Measurements from ENCODE around the gene CCDC9. TPM values are rescaled to one million over a fixed set of nuclear protein-coding genes. Genes with fewer than 3 reads are reported as not detected.
"Not testable (repeated sequence)": the region's sequence is repeated elsewhere in the genome, so short reads cannot be mapped to it uniquely, and the experiment has no call there.

Gene CCDC9
- polyA plus RNA-seq, 1 donor: 22.5 TPM

DNA sequence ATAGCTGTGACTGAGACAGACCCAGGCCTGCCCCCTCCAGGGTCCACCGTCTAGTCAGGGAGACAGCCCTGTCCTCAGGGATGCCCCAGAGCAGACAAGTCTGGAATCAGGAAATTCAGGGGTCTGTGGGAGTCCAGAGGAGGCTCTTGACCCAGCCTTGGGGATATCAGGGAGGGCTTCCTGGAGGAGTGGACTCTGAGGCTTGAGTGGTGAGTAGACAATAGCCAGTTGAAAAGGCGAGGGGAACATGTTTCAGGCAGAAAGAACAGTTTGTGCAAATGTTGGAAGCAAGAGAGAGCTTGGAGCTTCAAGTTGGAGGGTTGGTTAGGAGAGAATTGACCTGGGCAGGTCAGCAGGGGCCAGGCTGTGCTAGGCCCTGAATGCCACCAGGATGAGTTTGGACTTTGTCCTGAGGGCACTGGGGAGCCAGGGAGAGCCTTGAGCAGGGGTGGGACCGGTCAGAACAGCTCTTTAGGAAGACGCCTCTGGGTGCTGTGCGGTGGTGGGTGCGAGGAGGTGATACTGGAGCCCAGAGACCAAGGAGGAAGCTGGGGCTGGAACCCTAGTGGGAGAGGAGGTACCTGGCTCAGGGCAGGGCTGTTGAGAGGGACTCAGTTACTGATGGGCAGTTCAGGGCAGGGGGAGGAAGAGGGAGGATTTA lies 2.7 kb downstream of the CCDC9 start:
- no peak for DNase-seq

DNA sequence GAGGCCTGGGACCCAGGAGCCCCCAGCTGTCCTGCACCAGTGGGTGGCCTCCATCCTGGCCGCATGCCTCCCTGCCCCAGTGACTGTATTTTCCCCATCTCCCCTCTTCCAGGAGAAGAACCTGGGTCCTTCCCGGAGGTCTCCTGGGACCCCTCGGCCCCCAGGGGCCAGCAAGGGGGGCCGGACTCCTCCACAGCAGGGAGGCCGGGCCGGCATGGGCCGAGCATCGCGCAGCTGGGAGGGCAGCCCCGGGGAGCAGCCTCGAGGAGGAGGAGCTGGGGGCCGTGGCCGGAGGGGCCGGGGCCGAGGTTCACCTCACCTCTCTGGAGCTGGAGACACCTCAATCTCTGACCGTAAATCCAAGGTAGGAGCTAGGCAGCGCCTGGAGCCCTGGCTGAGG lies 4.2 kb downstream of the CCDC9 start:
- no peak for DNase-seq

DNA sequence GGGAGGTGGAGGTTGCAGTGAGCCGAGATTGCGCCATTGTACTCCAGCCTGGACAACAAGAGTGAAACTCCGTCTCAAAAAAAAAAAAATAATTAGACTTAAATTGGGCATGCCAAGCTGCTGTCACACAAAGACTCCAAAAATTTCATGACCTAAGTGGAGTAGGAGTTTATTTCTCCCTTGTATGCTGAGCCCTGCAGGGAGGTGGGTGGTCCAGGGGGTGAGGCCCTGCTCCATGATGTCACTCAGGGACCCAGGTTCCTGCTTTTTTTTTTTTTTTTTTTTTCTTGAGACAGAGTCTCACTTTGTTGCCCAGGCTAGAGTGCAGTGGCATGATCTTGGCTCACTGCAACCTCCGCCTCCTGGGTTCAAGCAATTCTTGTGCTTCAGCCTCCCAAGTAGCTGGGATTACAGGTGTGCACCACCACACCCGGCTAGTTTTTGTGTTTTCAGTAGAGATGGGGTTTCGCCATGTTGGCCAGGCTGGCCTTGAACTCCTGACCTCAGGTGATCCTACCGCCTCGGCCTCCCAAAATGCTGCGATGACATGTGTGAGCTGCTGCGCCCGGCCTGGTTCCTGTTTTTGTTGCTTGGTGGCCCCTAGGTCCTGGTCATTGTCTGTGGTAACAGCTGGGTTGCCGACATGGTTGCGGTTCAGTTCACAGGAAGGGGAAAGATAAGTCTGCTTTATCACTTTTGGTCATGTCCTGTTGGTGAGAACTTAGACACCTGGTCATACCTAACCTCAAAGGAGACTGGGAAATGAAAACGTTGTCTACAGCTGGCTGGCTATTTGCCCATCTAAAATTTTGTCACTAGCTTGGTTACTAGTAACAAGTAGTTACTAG lies 5.8 kb downstream of the CCDC9 start:
- not testable (repeated sequence) for DNase-seq

DNA sequence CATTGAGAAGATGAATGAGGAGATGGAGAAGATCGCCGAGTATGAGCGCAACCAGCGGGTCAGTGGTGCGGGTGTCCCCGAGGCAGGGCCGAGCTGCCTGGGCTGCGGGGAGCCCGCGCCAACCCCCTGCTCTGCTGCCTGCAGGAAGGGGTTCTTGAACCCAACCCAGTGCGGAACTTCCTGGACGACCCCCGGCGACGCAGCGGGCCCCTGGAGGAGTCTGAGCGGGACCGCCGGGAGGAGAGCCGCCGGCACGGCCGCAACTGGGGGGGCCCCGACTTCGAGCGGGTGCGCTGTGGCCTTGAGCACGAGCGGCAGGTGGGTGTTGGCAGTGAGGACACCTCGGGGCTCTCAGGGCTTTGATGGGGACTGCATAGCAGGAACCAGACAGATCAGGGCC lies 8.3 kb downstream of the CCDC9 start:
- DNase-seq: no peak

DNA sequence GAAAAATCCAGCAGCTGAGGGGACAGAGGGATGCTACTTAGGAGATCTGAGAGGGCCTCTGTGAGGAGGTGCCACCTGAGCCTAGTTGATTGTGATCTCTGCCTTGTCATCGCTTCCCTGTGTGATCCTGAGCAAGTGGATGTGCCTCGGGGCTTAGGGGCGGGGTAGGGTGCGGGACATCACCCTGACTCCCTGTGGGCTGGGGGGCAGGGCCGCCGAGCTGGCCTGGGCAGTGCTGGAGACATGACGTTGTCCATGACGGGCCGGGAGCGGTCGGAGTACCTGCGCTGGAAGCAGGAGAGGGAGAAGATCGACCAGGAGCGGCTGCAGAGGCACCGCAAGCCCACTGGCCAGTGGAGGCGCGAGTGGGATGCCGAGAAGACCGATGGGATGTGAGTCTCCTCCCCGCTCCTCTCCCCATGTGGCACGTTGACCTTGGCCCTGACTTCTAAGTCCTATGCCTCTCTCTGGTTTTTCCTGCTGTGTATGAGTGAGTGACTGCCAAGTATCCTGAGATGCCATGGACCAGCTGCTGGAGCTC lies 10.1 kb downstream of the CCDC9 start:
- no peak for DNase-seq

DNA sequence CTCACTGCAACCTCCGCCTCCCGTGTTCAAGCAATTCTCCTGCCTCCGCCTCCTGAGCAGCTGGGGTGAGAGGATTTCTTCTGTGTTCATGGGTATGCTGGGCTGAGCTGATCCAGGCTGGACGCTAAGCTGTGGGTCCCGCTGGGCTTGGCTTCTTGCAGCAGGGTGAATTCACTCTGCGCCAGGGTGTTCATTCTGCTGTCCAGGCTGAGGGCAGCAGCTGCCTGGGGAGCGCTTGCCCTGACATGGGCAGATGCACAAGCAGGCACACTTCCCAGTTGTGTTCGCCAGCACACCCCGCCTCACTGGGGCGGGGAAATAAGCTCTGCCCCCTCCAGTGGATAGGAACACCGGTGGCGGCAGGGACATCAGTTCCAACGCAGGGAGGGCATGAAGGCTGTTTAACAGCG lies 11.0 kb downstream of the CCDC9 start:
- DNase-seq: no peak

DNA sequence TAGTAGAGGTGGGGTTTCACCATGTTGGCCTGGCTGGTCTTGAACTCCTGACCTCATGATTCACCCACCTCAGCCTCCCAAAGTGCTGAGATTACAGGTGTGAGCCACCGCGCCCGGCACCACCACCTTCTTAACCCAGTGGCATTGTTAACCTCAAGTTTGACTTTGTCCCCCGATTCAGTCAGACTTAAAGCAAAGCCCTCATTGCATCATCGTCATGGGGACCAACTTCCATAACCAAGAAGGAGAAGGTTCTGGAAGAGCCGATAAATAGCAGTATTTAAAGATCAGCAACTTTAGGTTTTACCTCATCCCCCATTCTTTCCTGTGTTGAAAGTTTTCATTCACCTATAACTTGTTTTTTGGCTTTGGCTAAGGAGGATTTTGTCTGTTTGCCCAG lies 11.7 kb downstream of the CCDC9 start:
- no peak for DNase-seq

DNA sequence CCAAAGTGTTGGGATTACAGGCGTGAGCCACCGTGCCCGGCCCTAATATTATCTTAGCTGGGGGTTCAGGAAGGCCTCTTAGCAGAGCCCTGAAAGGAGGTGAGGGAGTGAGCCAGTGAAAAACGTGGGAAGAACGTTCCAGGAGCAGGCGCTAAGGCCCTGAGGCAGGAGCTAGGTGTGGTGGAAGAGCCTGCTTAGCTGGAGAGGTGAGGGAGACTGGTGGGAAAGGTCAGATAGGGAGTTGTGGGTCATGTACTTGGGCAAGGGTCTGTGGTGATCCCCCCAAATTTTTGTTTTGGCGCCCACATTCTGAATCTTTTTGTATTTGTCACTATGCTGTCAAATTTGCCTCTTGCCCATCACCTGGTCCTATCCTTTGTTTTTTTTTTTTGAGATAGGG lies 13.3 kb downstream of the CCDC9 start:
- no peak for DNase-seq

DNA sequence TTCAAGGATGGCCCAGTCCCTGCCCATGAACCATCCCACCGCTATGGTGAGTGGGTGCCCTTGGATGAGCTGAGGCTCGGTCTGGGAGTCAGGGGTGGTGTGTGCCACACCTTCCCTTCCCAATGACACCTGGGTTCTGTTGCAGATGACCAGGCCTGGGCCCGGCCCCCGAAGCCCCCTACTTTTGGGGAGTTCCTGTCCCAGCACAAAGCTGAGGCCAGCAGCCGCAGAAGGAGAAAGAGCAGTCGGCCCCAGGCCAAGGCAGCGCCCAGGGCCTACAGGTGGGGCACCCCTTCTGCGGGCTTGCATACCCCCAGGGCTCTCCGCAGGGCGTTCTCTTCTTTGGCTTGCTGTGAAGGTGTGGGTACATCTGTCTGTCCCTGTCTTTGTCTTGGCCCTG lies 14.1 kb downstream of the CCDC9 start:
- no peak for DNase-seq

DNA sequence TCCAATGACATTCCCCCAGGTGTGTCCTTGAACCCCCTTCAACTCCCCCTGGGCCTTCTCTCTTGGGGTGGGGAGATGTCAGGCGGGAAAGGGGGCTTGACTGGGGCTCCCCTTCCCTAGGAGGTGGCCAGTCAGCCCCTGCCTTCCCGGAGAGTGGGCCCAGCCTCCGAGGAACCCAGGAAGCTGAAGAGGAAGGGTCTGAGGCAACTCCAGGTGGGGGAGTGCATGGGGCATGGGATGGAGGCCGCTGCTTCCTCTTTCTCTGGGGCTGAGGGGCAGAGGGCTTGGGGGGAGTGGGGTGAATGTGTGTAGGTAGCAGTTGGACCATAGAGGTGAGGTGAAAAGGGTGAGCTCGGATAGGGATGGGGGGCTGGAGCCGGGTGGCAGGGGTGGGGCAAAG lies 15.6 kb downstream of the CCDC9 start:
- DNase-seq: no peak

DNA sequence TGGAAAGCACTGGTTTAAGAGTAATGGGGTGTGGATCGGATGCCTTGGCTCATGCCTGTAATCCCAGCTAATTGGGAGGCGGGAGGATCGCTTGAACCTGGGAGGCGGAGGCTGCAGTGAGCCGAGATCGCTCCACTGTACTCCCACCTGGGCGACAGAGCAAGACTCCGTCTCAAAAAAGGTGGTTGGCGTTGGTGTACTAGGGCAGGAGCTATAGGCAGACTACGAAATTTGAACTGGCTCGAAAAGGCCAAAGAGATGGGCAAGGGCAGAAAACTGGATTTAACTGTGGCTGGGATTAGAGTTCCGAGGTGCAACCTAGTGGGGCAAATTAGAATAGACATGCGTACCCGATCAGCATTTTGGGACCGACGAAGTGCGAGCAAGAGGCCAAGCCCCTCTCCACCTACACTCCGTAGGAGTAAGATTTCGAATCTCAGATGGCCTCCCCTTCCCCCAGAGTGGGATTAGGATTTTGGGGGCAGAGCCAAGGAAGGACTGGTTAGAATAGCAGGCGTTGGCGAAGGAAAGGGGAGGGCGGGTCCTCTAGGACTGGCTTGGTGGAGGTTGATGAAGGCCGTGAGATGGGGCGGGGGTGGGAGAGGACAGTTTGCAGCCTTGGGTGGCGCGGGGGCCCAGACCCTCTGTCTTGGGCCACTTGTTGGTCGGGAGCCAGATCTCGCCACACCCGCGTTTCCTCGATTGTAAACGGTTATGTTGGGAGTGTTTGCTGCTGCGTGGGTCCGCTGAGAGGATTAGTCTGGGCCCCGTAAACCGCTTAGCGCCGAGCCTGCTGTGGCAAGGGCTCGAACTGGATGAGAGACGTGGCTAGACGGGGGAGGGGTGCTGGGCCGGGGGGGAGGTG lies 16.4 kb downstream of the CCDC9 start:
- DNase-seq: no peak

DNA sequence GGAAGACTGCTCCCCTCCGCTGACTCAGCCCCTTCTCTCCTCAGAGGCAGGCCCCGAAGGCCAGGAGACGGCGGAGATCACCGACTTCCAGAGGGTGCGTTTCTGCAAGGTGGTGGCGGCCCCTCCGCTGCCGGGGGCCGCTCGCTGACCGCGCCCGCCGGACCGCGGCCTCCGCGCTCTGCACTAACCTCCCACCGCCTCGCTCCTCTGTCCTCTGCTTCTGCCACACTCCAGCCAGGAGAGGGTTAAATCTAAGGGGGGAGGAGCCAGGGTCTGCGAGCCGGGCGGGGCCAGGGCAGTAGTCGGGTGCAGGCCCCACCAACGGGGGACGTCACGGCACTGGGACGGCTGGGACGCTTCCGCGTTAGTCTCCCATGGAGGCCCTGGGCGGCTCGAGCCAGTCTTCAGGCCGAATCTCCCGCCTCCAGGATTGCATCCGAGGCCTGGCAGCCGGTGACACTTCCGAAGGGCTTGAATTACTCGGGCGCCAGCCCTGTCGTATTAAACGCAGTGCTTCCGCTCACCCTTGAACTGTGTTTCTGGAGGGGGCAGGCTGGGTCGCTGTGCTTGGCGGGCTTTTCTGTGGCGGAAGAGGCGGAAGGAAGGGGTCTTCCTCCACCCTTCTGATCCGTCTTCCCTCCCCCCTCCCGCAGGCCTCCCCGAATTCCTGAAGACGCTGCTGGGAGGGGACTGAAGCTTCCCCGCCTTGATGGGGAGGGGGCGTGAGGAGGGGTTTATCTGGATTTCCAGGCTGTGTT lies 17.2 kb downstream of the CCDC9 start:
- DNase-seq: peak; percentile 88

DNA sequence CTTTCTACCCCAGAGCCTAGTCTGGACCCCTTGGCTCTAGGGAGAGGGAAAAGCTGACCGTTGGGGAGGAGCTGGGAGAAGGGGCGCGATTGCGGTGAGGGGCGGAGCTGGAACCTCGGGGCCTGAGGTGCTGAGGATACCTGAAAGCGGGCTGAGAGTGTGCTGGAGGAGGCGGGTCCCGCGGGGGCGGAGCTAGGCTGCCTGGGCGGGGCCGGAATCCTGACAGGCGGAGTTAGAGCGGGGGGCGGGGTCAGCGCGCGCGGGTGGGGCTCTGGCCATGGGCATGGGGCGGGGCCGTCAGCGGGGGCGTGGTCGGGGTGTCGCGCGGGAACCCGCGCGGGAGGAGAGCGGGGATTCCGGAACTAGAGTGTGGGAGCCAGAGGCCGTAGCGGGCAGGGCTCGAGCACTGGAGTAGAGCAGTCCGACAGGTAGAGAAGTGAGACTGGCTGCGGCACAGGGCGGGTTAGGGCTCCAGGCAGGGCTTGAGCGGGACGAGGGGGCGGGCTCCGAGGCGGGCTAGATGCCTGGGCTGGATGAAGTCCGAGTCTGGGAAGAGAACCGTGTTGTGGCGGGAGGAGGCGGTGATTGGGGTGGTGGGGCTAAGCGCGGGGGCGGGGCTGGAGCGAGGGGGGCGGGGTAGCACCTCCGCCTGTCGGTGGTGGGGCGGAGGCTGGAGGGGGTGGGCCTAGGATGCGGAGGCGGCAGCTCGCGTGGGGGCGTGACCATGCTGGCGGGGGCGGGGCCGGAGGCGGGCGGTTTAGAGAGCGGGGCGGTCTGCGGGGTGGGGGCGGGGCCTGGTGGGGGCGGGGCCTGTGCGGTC lies 18.0 kb downstream of the CCDC9 start, which contains the start of gene INAFM1:
INAFM1 (plus strand) TSS at position 815 of the 820 bp plus-strand sequence. CDS start 35 bp downstream, outside the sequence.
- peak; percentile 92 for DNase-seq

DNA sequence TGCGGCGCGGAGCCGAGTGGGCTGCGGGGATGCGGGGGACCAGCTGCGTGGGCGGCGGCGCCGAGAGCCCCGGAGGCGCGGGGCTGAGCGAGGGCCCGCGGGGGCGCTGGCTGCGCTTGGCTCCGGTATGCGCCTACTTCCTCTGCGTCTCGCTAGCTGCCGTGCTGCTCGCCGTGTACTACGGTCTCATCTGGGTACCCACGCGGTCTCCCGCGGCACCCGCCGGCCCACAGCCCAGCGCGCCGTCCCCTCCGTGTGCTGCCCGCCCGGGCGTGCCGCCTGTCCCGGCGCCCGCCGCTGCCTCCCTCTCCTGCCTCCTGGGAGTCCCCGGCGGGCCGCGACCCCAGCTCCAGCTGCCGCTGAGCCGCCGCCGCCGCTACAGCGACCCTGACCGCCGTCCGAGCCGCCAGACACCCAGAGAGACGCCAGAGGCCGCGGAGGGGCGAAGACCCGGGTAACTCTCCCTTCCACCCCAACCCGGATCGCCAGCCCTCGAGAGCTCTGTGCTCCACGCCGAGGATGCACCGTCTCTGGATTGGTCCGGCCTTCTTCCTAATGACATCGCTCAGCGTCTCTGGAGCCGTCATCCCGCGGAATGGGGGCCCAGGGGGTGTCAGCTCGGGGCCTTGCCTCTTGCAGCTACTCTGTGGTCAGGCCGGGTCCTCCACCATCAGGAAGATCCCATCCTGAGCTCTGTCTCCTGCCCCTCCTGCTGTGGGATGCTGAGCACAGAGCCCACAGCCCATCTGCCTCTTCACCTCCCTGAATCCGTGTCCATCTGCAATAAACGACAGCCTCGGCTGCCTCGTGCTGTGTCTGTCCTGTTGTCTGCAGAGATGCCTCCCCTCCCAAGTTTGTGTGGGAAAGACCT lies 18.8 kb downstream of the CCDC9 start:
- no peak for DNase-seq

DNA sequence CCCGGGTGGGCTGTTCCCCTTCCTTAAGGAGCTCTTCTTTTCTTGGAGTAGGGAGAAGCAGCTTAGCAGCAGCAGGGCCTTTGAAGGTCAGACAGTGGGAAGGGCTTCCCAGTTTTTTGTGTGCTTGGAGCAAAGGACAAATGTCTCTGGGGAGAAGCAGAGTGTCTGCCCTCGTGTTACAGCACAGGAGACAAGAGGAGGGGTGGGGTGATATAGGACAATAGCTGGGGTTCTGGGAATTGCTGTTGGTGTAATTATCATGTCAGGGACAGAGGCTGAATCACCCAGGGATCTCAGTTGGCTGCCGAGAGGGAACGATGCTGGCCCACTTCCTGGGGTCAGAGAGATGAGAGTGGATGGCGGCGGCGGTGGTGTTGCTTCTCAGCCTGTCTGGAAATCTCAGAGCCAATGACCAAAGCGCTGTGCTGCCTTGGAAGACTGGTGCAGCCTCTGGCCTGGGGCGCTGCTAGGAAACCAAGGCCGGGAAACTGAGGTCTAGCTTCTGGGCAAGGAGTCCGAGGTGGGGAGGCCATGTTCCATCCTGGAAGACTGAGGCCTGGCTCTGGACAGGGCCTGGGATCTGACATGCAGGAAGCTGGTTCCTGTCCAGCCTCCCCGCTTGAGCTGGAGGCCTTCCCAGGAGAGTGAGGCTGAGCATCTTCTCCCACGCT lies 19.6 kb downstream of the CCDC9 start:
- DNase-seq: no peak

DNA sequence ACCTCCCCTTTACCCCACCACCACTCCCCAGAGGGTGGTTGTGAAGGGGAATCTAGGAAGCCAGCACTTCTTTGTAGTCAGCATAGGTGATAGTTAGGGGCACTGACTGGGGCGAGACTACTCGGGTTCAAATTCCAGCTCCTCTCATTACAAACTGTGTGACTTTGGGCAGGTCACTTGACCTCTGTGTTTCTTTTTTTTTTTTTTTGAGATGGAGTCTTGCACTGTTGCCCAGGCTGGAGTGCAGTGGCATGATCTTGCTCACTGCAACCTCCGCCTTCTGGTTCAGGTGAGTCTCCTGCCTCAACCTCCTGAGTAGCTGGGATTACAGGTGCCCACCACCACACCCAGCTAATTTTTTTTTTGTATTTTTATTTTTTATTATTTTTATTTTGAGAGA lies 20.2 kb downstream of the CCDC9 start:
- DNase-seq: not testable (repeated sequence)

DNA sequence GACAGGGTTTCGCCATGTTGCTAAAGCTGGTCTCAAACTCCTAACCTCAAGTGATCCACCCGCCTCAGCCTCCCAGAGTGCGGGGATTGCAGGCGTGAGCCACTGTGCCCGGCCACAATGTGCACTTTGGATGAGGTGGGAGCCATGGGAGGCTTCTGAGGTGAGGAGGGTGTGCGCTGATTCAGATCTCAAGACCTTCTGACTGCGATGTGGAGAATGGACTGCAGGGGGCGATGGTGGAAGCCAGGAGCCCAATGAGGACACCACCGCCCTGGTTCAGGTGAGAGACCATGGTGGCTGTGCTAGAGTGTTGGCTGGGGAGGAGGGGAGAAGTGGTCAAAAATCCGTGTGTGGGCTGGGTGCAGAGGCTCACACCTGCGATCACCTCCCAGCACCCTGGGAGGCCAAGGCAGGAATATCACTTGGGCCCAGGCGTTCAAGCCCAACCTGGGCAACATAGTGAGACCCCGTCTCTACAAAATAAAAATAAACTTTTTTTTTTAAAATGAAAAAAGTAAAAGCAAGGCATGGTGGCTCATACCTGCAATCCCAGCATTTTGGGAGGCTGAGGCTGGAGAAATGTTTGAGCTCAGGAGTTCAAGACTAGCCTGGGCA lies 24.0 kb downstream of the CCDC9 start:
- DNase-seq: no peak

DNA sequence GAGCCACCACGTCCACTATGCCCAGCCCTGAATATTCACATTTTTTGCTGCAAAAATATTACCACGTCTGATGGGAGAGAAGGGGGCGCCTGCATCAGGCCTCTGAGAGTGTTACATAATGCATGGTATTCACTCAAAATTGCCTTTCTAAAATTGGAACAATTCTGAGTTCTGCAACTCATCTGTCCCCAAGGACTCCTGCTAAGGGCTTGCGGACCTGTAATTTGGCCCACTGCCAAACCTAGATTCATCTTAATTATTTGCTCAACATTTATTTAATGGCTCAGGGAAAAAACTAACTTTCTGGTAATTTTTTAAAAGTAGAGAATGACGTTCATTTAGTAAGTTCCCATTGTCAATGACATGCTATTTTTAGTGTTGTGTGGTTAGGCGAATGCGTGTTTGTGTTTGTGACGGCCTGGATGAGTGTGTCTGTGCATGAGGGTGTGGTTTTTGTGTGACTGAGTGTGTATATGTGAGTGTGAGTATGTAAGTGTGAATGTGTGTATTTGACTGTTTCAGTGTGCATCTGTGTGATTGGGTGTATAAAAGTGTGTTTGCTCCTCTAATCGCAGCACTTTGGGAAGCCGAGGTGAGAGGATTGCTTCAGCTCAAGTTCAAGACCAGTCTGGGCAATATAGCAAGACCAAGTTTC lies 27.2 kb downstream of the CCDC9 start:
- DNase-seq: no peak
